Measurements from ENCODE around the gene PDZRN3.

The PDZRN3 gene

DNA sequence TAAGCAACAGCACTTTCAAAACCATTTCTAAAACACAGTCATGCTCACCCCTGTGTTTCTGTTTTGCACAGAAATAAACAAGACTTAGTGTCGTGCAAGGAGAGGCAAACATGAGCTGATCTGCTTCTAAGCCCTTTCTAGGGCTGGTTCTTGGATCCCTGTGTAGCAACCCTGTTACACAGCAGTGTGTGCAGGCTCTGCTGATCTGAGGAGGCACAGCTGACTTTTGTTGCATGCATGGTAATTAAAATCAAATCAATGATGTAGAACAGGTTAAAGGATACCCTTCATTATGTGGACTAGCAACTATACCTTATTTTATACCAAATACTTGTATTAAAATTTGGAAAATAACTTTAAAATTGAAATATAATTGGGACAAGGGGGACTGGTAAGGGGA is 234.8 kb downstream of the PDZRN3 start:
- no peak for TF ChIP-seq ZFX (IDR thresholded peaks at IDR 0.05)
- H3K27ac ChIP-seq: no peak overlapping the region

DNA sequence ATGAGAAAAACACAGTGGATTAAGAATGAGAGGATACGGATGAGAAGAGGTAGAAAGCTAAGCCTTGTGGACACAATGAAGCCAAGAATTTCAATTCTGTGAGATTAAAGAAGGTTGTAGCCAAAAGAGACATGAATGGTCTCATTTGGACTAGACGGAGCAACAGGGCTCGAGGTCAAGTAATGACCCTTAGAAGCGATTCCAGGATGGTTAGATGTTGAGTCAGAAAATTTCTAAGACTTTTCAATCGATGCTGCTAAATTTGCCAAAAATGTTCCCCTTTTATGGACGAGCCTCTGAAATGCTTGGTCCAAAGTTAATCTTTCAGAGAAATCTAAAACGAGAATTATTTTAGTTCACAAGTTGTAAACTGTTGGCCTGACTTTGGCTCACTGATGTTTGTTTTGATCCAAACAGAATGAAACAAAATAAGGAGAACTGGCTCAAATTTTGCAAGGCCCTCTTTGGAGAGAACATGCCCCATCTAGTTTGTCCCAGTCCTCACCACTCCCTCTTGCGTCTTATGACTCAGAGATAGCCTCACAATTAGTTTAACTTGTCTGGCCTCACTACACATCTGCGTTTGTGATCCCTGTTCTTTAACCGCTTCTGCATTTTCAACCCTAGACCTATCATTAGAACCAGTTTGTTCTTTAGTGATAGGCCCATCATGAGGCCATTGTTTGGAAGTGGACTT is 235.5 kb downstream of the PDZRN3 start:
- TF ChIP-seq ZFX (IDR thresholded peaks at IDR 0.05): no peak
- H3K27ac ChIP-seq: no peak overlapping the region

DNA sequence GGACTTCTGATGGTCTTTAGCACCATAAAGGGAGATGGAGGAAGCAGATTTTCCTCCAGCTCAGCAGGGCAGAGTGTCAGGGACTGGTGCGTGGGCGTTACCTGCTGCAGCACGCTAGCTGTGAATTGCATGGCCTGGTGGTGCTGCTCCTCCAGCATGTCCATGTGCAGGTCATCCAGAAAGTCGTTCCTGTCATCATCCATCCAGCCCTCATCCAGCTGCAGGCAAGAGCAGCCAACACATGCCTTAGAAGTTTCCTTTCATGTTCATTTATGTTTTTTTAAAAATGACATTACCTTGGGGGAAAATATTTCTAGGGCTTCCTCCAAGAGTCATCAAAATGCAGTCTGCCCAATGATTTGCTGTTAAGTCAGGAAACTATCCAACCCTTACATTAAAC is 239.2 kb downstream of the PDZRN3 start:
- TF ChIP-seq, protein P1, sequence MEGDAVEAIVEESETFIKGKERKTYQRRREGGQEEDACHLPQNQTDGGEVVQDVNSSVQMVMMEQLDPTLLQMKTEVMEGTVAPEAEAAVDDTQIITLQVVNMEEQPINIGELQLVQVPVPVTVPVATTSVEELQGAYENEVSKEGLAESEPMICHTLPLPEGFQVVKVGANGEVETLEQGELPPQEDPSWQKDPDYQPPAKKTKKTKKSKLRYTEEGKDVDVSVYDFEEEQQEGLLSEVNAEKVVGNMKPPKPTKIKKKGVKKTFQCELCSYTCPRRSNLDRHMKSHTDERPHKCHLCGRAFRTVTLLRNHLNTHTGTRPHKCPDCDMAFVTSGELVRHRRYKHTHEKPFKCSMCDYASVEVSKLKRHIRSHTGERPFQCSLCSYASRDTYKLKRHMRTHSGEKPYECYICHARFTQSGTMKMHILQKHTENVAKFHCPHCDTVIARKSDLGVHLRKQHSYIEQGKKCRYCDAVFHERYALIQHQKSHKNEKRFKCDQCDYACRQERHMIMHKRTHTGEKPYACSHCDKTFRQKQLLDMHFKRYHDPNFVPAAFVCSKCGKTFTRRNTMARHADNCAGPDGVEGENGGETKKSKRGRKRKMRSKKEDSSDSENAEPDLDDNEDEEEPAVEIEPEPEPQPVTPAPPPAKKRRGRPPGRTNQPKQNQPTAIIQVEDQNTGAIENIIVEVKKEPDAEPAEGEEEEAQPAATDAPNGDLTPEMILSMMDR (conservative IDR thresholded peaks at IDR 0.05): no peak
- no peak for TF ChIP-seq ZFX (IDR thresholded peaks at IDR 0.05)
- no peak overlapping the region for H3K27ac ChIP-seq

DNA sequence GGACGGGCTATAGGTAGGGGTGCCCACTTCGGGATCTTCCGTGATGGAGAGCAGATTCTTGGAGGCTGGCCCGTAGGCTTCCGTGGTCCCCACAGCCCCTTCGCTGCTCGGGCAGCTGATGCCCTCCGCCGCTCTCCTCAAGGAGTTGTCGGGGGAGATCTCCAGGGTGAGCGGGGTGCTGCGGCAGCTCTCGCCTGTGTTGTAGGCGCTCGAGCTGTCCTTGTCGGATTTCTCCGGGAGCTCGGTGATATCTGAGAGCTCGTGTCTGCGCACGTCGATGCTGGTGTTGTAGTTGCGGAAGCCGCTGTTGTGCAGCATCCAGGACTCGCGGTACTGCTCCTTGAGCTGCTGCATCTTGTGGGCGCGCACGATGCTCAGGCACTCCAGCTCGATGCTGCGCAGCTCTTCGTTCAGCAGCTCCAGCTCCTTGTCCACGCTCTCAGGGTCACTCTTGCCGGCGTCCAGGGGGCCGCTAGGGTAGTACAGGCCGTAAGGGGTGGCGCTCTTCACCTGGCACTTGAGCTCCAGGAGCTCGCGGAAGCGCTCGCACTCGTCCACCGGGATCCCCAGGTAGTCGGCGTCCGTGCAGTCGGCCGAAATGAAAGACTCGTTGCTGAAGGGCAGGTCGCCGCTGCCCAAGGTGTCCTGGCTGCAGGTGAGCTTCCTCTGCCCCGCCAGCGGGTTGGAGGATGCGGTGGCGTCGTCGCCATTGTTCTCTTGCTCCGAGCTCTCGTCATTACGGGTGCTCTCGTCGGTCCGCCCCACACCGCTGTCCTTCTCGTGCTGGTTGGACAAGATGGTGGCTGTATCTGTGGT is 240.4 kb downstream of the PDZRN3 start:
- TF ChIP-seq ZFX (IDR thresholded peaks at IDR 0.05): no peak
- TF ChIP-seq, protein P1 (conservative IDR thresholded peaks at IDR 0.05): no peak
- no peak overlapping the region for H3K27ac ChIP-seq

DNA sequence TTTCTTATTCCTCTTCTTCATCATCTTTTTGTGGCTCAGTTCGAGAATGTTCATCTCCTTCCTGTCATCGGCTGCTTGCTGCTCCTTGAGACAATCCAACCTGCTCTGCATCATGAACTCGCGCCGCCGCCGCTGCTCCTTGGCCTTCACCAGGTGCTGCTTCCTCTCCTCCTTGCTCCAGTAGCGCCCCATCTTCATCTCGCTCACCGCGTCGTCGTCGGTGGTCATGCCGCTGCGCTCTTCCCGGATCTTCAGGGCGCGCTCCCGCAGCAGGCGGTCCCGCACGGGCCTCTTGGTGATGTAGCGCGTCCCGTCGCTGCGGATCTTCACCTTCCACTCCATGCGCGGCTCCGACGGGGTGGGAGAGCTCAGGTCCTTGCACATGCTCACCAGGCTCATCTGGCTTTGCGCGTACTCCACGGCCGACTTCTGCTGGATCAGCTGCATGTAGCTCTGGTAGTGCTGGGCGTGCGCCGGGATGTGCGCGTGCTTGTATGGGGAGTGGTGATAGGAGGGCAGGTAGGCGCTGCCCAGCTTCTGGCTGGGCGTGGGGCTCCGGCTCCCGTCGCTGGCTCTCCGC is 241.2 kb downstream of the PDZRN3 start:
- H3K27ac ChIP-seq: no peak overlapping the region
- no peak for TF ChIP-seq ZFX (IDR thresholded peaks at IDR 0.05)
- TF ChIP-seq, protein P1 (conservative IDR thresholded peaks at IDR 0.05): no peak

DNA sequence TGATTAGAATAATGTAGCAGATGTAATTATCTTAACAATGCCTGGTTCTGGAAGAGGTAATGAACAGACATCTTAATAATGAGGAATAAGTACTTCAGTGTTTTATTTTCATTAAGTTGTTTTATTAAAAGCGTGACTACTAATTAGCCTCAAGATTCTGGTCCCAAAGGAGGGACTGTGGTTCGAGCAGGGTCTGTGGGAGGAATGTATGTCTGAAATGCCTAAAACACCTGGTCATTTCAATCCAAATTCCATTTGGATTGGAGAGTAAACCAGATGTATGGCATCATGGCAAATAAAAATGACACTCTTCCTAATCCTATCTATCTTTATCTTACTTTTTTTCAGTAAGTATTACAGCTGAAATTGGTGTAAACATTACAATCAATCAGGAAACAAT is 243.2 kb downstream of the PDZRN3 start:
- no peak for TF ChIP-seq ZFX (IDR thresholded peaks at IDR 0.05)
- TF ChIP-seq, protein P1 (conservative IDR thresholded peaks at IDR 0.05): no peak
- H3K27ac ChIP-seq: no peak overlapping the region

DNA sequence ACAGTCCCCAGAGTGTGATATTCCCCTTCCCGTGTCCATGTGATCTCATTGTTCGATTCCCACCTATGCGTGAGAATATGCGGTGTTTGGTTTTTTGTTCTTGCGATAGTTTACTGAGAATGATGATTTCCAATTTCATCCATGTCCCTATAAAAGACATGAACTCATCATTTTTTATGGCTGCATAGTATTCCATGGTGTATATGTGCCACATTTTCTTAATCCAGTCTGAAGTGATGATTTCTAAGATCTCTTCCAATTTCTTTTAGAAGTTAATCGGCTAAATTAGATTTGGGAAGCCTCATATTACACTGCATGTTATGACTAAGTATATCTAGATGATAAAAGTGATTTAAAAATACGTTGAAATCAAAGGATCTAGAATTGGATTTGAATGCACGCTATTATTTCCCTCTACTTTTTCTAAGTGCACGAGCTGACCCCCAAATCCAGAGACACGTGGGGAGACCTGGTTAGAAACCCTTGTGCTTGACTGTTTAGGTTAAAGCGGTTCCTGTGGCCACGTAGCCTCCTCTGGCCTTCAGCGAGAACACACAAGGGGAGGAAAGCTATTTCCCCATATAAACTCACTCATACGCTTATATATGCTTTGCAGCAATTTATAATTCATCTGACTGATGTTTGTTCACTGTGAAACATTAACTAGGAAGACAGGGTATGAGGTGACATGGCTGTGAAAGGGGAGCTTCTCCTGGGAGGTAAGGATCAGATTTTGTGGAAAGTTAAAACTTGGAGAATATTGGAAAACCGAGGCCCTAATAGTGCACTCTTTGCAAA is 243.8 kb downstream of the PDZRN3 start:
- TF ChIP-seq ZFX (IDR thresholded peaks at IDR 0.05): no peak
- TF ChIP-seq, protein P1 (conservative IDR thresholded peaks at IDR 0.05): no peak
- no peak overlapping the region for H3K27ac ChIP-seq

DNA sequence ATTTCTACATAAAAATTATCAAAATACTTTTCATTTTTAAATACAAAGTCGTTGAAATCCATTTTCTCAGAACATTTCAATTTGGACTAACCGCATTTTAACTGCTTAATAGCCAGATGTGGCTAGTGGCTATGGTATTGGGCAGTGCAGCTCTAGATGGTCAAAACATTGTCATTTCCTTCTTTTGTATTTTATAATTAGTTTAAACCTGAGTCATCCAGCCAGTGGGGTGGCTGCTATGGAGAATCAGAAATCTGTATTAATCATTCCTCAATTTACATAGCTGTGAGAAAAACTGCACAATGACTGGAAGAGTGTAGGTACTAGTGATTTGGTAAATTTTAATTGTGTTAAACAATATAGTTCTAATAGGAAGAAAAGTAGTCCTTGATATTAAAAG is 245.3 kb downstream of the PDZRN3 start:
- TF ChIP-seq ZFX (IDR thresholded peaks at IDR 0.05): no peak
- TF ChIP-seq, protein P1 (conservative IDR thresholded peaks at IDR 0.05): no peak
- no peak overlapping the region for H3K27ac ChIP-seq
